ENCODE data around the gene NCAPG2.

- TF ChIP-seq CTCF (IDR thresholded peaks at IDR 0.05): no peak
- TF ChIP-seq ZFX (IDR thresholded peaks at IDR 0.05; ENCODE audit: borderline replicate concordance): no peak
Measured at GRCh38 chr7:158742065-158742821, 37.6 kb upstream of the NCAPG2 start.

Data from 22Rv1 (cell line).